NCI-H128 (cell line): ENCODE results near the gene SEL1L.
"Not testable (repeated sequence)": the region's sequence is repeated elsewhere in the genome, so short reads cannot be mapped to it uniquely, and the experiment has no call there.

Source experiments
- DNase-seq: peaks from one replicate; lab custom pipeline; 2025; ENCODE audit not compliant: unreplicated experiment; lab: John Stamatoyannopoulos, UW

Gene SEL1L

DNA sequence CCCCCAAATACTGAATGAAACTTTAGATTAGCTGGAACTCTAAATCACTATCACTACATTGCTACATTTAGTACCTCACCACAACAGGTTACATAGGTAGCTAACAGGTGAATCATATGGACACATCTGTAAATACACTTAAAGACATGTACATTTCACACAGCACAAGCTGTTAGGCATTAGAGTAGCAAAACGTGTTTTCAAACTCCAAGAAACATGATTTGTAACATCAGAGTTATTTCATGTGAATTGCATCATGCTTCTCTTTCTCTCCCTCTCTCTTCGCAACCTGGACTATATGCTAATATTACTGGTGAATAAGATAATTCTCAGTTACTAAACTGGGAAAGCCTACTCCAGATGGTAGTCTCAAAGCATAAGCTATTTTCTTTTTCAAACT lies 4.3 kb downstream of the SEL1L start:
- no peak for DNase-seq

DNA sequence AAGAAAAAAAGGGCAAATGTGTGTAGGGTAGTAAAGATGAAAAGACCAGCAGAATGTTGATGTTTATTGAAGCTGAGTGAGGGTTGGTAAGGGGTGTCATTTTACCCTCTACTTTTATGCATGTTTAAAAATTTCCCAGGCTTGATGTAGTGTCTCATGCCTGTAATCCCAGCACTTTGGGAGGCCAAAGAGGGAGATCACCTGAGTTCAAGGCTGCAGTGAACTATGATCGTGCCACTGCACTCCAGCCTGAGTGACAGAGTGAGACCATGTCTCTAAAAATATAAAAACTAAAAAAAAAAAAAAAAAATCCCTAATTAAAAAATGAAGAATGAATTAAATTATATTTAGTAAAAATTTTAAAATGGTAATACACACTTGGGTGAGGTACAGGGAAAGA lies 8.5 kb downstream of the SEL1L start:
- DNase-seq = no peak

DNA sequence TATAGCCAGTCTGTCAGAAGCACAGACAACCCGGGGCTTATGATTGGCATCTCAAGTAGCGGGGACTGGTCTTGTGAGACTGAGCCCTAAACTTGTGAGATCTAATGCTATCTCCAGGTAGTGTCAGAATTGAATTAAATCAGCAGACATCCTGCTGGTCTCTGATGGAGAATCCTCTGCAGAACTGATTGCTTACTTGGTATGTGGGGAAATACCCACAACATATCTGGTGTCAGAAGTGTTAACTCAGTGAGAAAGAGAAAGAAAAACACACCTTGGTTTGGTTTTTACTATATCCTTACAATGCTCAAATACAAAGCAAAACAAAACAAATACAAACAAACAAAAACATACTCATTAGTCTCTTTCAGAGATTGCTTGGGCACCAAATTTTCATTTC lies 10.0 kb downstream of the SEL1L start:
- no peak for DNase-seq

DNA sequence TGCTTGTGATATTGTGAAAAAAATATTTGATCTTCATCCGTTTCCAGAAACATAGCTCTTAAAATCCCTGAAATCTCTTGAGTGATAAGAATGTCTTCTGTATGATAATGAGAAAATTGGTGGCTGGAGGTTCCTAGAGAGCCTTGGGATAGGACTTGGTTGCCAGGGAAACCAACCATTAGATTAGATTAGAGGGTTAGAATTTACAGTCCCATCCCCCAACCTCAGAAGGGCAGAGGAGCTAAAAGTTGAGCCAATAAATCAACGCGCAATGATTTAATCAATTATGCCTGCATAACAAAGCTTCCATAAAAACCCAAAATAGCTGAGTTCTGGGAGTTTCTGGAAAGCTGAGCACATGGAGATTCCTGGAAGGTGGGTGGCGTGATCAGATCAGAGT lies 10.6 kb downstream of the SEL1L start:
- no peak for DNase-seq

DNA sequence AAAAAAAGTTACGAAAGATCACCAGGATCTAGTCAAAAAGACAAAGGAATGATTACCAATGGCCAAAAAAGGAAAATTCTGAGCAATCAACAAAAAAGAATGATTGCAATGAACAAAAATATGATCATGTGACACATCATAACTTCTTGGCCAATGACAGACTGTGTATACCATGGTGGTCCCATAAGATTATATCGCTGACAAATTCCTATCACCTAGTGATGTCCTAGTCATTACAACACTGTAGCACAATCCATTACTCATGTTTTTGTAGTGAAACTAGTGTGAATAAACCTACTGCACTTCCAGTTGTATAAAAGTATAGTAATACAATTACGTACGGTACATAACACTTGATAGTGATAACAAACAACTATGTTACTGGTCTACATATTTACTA lies 12.3 kb downstream of the SEL1L start:
- no peak for DNase-seq

DNA sequence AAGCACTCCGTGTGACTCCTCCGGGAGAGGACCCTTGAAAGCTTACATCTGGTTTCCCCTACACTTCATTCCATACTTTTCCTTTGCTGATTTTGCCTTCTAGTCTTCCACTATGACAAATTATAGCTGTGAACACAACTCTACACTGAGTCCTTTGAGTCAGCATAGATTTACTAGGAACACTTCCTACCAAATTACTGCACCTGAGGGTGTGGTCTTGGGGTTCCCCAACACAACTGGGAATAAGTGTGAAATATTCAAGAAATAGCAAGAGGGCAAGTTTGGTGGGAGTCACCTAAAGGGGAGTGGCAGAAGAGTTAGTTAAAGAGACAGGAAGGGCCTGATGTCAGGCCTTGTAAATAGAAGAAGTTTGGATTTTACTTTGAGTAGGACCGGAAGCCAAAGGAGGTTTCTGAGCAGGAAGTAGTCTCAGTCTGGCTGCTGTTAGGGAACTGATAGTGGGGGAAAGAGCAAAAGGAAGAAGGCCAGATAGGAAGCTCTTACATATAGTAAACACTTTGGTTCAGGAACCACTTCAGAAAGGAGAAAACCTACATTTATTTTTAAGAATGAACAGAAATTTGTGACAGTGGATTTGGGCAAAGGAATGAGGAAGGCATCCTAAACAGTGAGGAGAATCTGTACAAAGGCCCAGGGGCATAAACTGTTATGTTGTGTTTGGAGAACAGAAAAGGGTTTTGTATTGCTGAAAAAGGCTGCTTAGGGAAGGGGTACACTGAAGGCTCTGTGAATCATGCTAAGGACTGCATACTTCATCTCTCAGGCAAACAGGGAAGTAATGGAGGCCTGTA lies 14.2 kb downstream of the SEL1L start:
- DNase-seq = no peak

- DNase-seq = no peak
Observed at GRCh38 chr14:81517798-81518398, 15.8 kb downstream of the SEL1L start.

DNA sequence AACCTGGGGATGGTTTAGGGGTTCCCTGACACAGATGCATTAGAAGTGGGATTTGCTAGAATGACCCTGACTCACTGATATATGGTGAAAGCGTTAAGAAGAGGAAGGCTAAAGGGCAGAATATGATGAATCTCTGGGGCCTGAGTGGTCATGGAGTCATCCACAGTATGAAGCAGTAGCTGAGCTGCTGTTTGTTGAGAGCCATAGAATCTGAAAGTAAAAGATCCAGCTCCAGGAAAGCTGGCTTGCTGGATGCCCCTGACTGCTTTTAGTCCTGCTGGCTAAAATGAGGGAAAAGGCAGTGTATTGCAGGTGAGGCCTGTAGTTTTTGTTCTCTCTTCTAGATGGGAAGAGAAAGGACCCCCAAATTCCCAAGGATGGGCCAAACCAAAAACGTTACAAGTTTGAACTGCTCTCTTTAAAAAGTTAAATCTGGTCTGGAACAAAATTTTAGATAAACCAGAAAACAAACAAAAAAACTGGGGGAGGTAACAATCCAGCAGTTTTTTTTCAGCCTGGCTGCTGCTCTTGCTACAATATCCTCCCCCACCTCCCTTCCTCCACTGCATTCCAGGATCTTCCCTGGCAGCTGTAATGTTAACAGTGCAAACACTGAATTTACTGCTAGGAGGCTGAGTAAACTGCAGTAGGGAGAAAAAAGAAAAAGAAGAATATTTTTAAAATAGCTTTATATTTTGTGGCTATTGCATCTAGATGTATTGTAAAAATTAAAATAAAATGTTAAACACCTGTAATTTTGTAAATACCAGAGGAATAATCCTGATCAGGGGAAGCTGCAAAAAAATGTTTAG lies 16.5 kb downstream of the SEL1L start:
- no peak for DNase-seq

DNA sequence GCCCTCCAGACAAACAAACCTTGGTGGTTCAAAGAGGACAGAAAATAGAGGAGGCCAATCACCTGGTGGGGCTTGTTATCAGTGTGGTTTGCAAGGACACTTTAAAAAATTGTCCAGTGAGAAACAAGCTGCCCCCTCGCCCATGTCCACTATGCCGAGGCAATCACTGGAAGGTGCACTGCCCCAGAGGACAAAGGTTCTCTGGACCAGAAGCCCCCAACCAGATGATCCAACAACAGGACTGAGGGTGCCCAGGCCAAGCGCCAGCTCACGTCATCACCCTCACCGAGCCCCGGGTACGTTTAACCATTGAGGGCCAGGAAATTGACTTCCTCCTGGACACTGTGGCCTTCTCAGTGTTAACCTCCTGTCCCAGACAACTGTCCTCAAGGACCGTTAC lies 17.7 kb downstream of the SEL1L start:
- DNase-seq = not testable (repeated sequence)

DNA sequence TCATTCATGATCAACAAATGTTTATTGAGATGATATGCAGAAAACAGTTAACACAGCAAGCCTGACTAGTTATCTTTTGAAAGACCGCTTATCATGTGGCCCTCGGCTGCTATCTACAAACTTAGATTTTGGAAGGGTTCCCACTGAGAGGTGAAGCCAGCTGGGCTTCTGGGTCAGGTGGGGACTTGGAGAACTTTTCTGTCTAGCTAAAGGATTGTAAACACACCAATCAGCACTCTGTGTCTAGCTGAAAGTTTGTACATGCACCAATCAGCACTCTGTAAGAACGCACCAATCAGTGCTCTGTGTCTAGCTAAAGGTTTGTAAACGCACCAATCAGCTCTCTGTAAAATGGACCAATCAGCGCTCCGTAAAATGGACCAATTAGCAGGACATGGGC lies 20.8 kb downstream of the SEL1L start:
- not testable (repeated sequence) for DNase-seq

- DNase-seq = no peak
Observed at GRCh38 chr14:81511111-81511904, 22.3 kb downstream of the SEL1L start.

DNA sequence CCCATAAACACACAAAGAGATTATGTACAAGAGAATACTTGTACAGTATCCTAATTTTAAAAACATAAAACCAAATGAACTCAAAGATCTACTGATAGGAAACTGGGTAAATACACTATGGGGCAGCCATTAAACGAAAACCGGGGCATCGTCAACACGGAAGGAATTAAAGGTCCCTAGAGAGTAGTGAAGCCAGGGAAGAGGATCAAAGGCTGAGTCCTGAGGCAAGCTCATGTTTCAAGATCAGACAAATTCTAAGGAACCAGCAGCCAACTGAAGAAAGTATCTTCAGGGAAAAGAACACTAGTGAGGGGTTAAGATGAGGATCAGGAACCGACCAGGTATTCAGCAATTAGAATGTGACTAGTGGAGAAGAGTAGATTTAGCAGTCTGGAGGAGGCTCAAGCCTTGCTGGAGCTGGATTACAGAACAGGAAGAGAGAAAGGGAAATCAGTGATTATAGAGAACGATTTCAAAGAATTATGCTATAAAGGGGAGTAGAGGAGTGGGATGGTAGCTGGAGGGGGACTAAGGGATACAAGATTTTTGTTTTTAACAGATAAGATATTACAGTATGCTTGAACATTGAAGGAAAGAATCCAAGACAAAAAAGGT lies 23.7 kb downstream of the SEL1L start:
- no peak for DNase-seq

GRCh38 chr14:81509321-81509720 lies 24.3 kb downstream of the SEL1L start:
- no peak for DNase-seq

DNA sequence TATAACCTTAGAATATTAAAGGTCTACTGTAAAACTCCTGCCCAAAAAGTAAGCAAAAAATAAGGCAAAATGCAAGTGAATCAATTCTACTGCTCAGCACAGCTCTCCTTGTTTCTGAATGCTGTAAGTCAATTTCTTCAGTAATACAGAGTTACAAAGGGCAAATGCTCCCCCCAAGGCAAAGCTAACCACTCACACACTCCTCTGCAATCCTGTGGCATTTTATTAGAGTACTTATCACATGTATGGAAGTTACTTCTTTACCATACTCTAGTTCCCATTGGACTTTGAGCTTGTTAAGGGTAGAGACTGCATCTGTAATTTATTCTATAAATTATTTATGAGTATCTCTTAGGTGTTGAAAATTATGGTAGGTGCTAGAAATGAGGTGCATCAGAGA lies 27.2 kb downstream of the SEL1L start:
- no peak for DNase-seq

DNA sequence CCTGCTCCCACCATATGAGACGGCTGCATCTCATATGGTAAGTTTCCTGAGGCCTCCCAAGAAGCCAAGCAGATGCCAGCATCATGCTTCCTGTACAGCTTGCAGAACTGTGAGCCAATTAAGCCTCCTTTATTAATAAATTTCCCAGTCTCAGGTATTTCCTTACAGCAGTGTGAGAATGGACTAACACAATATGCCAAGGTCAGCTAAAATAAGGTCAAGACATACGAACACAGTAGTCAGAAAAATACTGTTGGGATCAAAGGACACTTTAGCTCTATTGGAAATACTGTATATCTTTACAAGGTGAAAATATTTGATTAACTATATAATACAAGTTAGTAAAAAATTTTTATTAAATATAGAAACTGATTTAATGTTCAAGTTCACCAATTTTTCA lies 28.8 kb downstream of the SEL1L start:
- DNase-seq = no peak

DNA sequence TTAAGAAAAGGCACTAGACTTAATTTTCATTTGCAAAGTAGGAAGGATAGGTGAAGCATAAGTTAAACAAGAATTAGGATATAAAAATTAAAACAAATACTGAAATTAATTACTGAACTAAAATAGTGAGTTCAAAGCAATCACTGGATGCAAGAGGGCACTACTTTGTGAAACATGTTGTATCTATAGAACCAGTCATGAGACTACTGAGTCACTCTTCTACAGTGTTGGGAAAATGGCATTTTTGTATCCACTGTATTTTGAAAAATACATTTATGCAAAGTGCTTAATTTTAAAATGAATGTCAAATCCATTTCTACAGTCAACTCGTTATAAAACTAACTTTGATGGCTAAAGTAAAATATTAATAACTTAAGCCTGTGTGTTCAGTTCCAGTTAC lies 47.9 kb downstream of the SEL1L start:
- no peak for DNase-seq

DNA sequence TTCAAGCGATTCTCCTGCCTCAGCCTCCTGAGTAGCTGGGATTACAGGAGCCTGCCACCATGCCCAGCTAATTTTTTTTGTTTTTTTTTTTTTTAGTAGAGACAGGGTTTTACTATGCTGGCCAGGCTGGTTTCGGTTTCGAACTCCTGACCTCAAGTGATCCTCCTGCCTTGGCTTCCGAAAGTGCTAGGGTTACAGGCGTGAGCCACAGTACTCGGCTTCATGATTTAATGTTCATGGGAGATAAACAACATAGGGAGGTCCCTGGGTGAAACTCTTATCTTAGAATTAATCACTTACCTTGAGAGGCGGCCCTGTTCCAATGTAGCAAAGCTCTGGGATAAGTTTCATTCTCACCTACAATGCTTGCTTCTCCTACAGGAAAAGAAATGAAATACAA lies 48.3 kb downstream of the SEL1L start:
- DNase-seq = no peak

- no peak for DNase-seq
Observed at GRCh38 chr14:81484120-81484519, 49.5 kb downstream of the SEL1L start.

GRCh38 chr14:81480741-81481140 lies 52.9 kb downstream of the SEL1L start:
- DNase-seq = no peak

- no peak for DNase-seq
Observed at GRCh38 chr14:81478446-81478845, 55.2 kb downstream of the SEL1L start.

DNA sequence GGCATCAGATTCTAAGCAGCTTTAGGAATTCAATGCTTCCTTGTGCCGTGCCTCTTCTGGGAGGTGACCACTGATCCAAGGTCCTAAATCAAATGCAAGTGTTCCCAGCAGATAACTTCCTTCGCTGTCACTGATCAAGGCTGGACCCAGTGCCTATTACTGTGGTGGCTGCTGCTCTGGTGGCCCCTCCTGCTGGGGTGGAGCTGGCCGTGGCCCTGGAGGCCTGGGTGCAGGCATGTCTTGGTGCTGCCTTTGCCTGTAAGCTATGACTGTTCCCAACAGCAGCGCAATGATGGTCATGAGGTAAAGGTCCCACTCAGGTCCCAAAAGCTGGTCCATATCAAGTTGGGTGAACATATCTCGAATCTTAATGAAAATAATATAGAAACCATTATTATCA lies 56.8 kb downstream of the SEL1L start:
- no peak for DNase-seq
